SK-N-SH treated with all-trans-retinoic acid at 6 μM for 48 hours (cell line): Measurements from ENCODE around the gene LRMDA.

Experiments
- ATAC-seq: fragments of 200-7000 bp; cut with Tn5 transposase; 3 replicates; pipeline ENCODE4 v1.9.1; 2020; ENCODE audit warnings: mild to moderate bottlenecking, moderate library complexity
- ARNTL ChIP-seq: fragments of 450-650 bp; formaldehyde crosslinking; IDR thresholded peaks from 2 replicates; pipeline ENCODE4 v1.5.0; 2020; ENCODE audit warnings: low read depth, mild to moderate bottlenecking, moderate library complexity, borderline replicate concordance
- BACH2 ChIP-seq: fragments of 250-450 bp; sonication (Bioruptor Pico); IDR thresholded peaks from 2 replicates; pipeline ENCODE4 v1.9.0; 2021; ENCODE audit warnings: mild to moderate bottlenecking, borderline replicate concordance
- CREB5 ChIP-seq: fragments of 250-450 bp; sonication (Bioruptor Pico); IDR thresholded peaks from 2 replicates; pipeline ENCODE4 v1.5.1; 2020; ENCODE audit warnings: low read depth, mild to moderate bottlenecking, moderate library complexity
- CSDC2 ChIP-seq: fragments of 250-450 bp; sonication (Bioruptor Pico); IDR thresholded peaks from 2 replicates; pipeline ENCODE4 v1.5.0; 2020; ENCODE audit warnings: mild to moderate bottlenecking, moderate library complexity
- CSRNP3 ChIP-seq: fragments of 250-450 bp; sonication (Bioruptor Pico); IDR thresholded peaks from 2 replicates; pipeline ENCODE4 v1.5.1; 2021; ENCODE audit warnings: mild to moderate bottlenecking, moderate library complexity
- GLIS3 ChIP-seq: fragments of 250-450 bp; sonication (Bioruptor Pico); IDR thresholded peaks from 2 replicates; pipeline ENCODE4 v1.5.0; 2020; ENCODE audit warnings: mild to moderate bottlenecking, moderate library complexity
- ISL1 ChIP-seq: fragments of 250-450 bp; sonication (Bioruptor Pico); IDR thresholded peaks from 2 replicates; pipeline ENCODE4 v2.1.2; 2022; ENCODE audit warnings: mild to moderate bottlenecking, moderate library complexity
- PATZ1 ChIP-seq: fragments of 250-450 bp; sonication (Bioruptor Pico); IDR thresholded peaks from 2 replicates; pipeline ENCODE4 v1.8.0; 2020; ENCODE audit warnings: mild to moderate bottlenecking, moderate library complexity, borderline replicate concordance
- POU6F1 ChIP-seq: fragments of 250-450 bp; sonication (Bioruptor Pico); IDR thresholded peaks from 2 replicates; pipeline ENCODE4 v1.8.0; 2021; ENCODE audit warnings: low read depth, mild to moderate bottlenecking, moderate library complexity, borderline replicate concordance
- PPARA ChIP-seq: fragments of 250-450 bp; sonication (Bioruptor Pico); IDR thresholded peaks from 2 replicates; pipeline ENCODE4 v1.5.0; 2020; ENCODE audit warnings: mild to moderate bottlenecking, borderline replicate concordance
- RARB ChIP-seq: fragments of 250-450 bp; sonication (Bioruptor Pico); IDR thresholded peaks from 2 replicates; pipeline ENCODE4 v1.8.0; 2021; ENCODE audit warnings: mild to moderate bottlenecking, moderate library complexity
- SNAI2 ChIP-seq: fragments of 250-450 bp; sonication (Bioruptor Pico); IDR thresholded peaks from 2 replicates; pipeline ENCODE4 v1.5.0; 2020; ENCODE audit warnings: mild to moderate bottlenecking, moderate library complexity
- TOX ChIP-seq: fragments of 250-450 bp; sonication (Bioruptor Pico); IDR thresholded peaks from 2 replicates; pipeline ENCODE4 v1.8.0; 2021; ENCODE audit warnings: mild to moderate bottlenecking, moderate library complexity, borderline replicate concordance
- TSHZ2 ChIP-seq: fragments of 250-450 bp; sonication (Bioruptor Pico); IDR thresholded peaks from 2 replicates; pipeline ENCODE4 v1.5.0; 2020; ENCODE audit warnings: mild to moderate bottlenecking, moderate library complexity
- ZC3H10 ChIP-seq: fragments of 250-450 bp; sonication (Bioruptor Pico); IDR thresholded peaks from 2 replicates; pipeline ENCODE4 v1.5.1; 2021; ENCODE audit warnings: mild to moderate bottlenecking, moderate library complexity
- ZFP3 ChIP-seq: fragments of 250-450 bp; sonication (Bioruptor Pico); IDR thresholded peaks from 2 replicates; pipeline ENCODE4 v1.5.0; 2020; ENCODE audit warnings: mild to moderate bottlenecking, moderate library complexity
- ZFP30 ChIP-seq: fragments of 450-650 bp; formaldehyde crosslinking; IDR thresholded peaks from 2 replicates; pipeline ENCODE4 v1.5.0; 2022; ENCODE audit warnings: mild to moderate bottlenecking, moderate library complexity
- ZNF70 ChIP-seq: fragments of 450-650 bp; formaldehyde crosslinking; IDR thresholded peaks from 2 replicates; pipeline ENCODE4 v1.5.0; 2020; ENCODE audit warnings: mild to moderate bottlenecking, moderate library complexity
- ZNF8 ChIP-seq: fragments of 450-650 bp; formaldehyde crosslinking; IDR thresholded peaks from 2 replicates; pipeline ENCODE4 v1.5.0; 2020; ENCODE audit warnings: mild to moderate bottlenecking, moderate library complexity

Gene LRMDA

GRCh38 chr10:75967491-75967890 lies 536.1 kb downstream of the LRMDA start:
- TF ChIP-seq CSDC2, result no peak
- no peak for TF ChIP-seq PPARA
- TF ChIP-seq ZNF70, result no peak
- TF ChIP-seq ZFP30 (CRISPR knock-in tag), result no peak
- TF ChIP-seq PATZ1 (CRISPR knock-in tag), result no peak
- no peak for TF ChIP-seq CREB5 (CRISPR knock-in tag)
- TF ChIP-seq TOX, result no peak
- no peak for TF ChIP-seq SNAI2 (CRISPR knock-in tag)
- no peak for TF ChIP-seq CSRNP3 (CRISPR knock-in tag)
- no peak for TF ChIP-seq ZC3H10 (CRISPR knock-in tag)
- TF ChIP-seq ZNF8, result no peak
- no peak for ATAC-seq

GRCh38 chr10:75969031-75969430 lies 537.6 kb downstream of the LRMDA start:
- TF ChIP-seq SNAI2 (CRISPR knock-in tag) (no peak), CSRNP3 (CRISPR knock-in tag) (no peak), PPARA (no peak), ISL1 (no peak), POU6F1 (CRISPR knock-in tag) (no peak), ZFP30 (CRISPR knock-in tag) (no peak), CREB5 (CRISPR knock-in tag) (no peak), ARNTL (CRISPR knock-in tag) (no peak), GLIS3 (CRISPR knock-in tag) (no peak), ZFP3 (no peak), CSDC2 (no peak)
- TF ChIP-seq, all 23 proteins: peak for 0
- no peak for ATAC-seq

- no peak for ATAC-seq
- TF ChIP-seq ZNF8, result no peak
- TF ChIP-seq TSHZ2 (CRISPR knock-in tag), result no peak
- no peak for TF ChIP-seq ZFP30 (CRISPR knock-in tag)
- TF ChIP-seq BACH2 (CRISPR knock-in tag), result no peak
- no peak for TF ChIP-seq POU6F1 (CRISPR knock-in tag)
- no peak for TF ChIP-seq SNAI2 (CRISPR knock-in tag)
- no peak for TF ChIP-seq RARB (CRISPR knock-in tag)
These were observed 540.2 kb downstream of the LRMDA start for GRCh38 chr10:75971402-75972211.
